ENCODE data around the gene C9orf152.

Gene C9orf152

DNA sequence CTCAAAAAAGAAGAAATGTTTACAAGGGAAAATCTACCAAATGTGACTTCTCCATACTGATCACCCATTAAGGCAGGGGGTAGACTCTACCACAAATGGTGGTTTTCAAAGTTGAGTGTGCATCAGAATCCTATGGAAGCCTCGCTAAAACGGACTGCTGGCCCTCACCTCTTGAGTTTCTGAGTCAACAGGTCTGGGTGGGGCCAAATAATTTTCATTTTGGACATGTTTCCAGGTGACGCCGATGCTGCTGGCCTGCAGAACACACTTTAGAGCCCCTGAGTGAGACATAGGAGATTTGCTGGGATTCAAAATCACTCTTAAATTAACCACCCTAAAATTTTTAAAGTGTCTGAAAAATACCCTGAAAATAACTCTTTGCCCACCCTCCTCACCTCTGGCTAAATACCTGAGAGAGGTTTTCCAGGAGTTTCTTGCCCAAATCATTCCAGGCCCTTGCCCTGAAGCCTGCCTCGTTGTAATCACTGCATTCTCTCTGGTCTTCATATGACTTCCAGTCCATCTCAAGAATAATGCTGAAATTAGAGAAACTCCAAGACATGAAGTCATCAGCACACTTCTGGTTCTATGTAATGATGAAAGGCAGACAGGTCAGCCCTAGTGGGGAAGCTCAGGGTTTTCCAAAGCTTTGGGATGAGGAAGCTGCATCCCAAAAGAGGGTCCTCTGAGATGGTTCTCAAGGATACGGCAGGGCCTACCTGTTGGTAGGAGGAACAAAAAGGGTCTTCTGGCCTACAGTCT, 18.2 kb downstream of the C9orf152 start:
- TF ChIP-seq, protein P1, sequence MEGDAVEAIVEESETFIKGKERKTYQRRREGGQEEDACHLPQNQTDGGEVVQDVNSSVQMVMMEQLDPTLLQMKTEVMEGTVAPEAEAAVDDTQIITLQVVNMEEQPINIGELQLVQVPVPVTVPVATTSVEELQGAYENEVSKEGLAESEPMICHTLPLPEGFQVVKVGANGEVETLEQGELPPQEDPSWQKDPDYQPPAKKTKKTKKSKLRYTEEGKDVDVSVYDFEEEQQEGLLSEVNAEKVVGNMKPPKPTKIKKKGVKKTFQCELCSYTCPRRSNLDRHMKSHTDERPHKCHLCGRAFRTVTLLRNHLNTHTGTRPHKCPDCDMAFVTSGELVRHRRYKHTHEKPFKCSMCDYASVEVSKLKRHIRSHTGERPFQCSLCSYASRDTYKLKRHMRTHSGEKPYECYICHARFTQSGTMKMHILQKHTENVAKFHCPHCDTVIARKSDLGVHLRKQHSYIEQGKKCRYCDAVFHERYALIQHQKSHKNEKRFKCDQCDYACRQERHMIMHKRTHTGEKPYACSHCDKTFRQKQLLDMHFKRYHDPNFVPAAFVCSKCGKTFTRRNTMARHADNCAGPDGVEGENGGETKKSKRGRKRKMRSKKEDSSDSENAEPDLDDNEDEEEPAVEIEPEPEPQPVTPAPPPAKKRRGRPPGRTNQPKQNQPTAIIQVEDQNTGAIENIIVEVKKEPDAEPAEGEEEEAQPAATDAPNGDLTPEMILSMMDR (IDR thresholded peaks at IDR 0.05), result no peak
- Histone ChIP-seq H3K4me3 (ENCODE audit: low read depth, low read length) (no peak overlapping the region), H3K4me1 (no peaks in the 10 kb centered on the region), H3K27ac (no peak overlapping the region), H3K36me3 (ENCODE audit: control insufficient read depth, insufficient read depth, low read length) (no peaks in the 10 kb centered on the region), H3K9ac (no peak overlapping the region), H3K27me3 (ENCODE audit: control insufficient read depth, insufficient read depth, low read length) (no peaks in the 10 kb centered on the region), H3K79me2 (no peaks in the 10 kb centered on the region), H3K4me2 (ENCODE audit: low read length) (no peak overlapping the region), H3K9me3 (ENCODE audit: control insufficient read depth, low read length) (no peaks in the 10 kb centered on the region), H2AFZ (no peak overlapping the region)

DNA sequence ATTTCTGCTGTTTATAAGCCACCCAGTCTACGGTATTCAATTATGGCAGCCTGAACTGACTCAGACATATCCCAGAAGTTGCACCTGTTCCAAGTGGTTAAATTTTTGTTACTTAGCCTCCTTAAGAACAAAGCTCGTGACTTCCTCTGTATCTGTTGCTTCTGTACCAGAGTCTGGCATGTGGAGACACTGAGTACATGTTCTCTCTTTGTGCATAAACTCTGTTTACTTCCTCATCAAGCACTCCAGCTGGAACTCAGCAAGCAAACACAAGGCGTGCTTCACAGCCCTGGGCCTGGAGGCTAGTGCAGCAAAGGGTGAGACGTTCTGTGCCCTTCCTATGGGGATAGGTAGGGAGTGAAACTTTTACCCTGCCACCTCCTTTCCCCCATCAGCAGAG, 19.0 kb downstream of the C9orf152 start:
- Histone ChIP-seq H3K9me3 (ENCODE audit: control insufficient read depth, low read length) (no peaks in the 10 kb centered on the region), H3K9ac (no peak overlapping the region), H3K27ac (no peak overlapping the region), H3K4me1 (no peaks in the 10 kb centered on the region), H3K36me3 (ENCODE audit: control insufficient read depth, insufficient read depth, low read length) (no peaks in the 10 kb centered on the region), H2AFZ (no peak overlapping the region), H3K27me3 (ENCODE audit: control insufficient read depth, insufficient read depth, low read length) (no peaks in the 10 kb centered on the region), H3K79me2 (no peaks in the 10 kb centered on the region), H3K4me2 (ENCODE audit: low read length) (no peak overlapping the region), H3K4me3 (ENCODE audit: low read depth, low read length) (no peak overlapping the region)
- TF ChIP-seq, protein P1 (IDR thresholded peaks at IDR 0.05), result no peak

GRCh38 chr9:110188101-110188500, 19.9 kb downstream of the C9orf152 start:
- Histone ChIP-seq H3K27ac (no peak overlapping the region), H3K36me3 (ENCODE audit: control insufficient read depth, insufficient read depth, low read length) (no peaks in the 10 kb centered on the region), H2AFZ (no peak overlapping the region), H3K27me3 (ENCODE audit: control insufficient read depth, insufficient read depth, low read length) (no peaks in the 10 kb centered on the region), H3K4me1 (no peaks in the 10 kb centered on the region), H3K9ac (no peak overlapping the region), H3K79me2 (no peaks in the 10 kb centered on the region), H3K4me2 (ENCODE audit: low read length) (no peak overlapping the region), H3K9me3 (ENCODE audit: control insufficient read depth, low read length) (no peaks in the 10 kb centered on the region), H3K4me3 (ENCODE audit: low read depth, low read length) (no peak overlapping the region)
- TF ChIP-seq, protein P1 (IDR thresholded peaks at IDR 0.05), result no peak

GRCh38 chr9:110187126-110187525, 20.8 kb downstream of the C9orf152 start:
- Histone ChIP-seq H3K9me3 (ENCODE audit: control insufficient read depth, low read length) (no peaks in the 10 kb centered on the region), H3K27ac (no peak overlapping the region), H3K27me3 (ENCODE audit: control insufficient read depth, insufficient read depth, low read length) (no peaks in the 10 kb centered on the region), H3K79me2 (no peaks in the 10 kb centered on the region), H3K36me3 (ENCODE audit: control insufficient read depth, insufficient read depth, low read length) (no peaks in the 10 kb centered on the region), H3K4me1 (no peaks in the 10 kb centered on the region), H3K4me2 (ENCODE audit: low read length) (no peak overlapping the region), H3K9ac (no peak overlapping the region), H2AFZ (no peak overlapping the region), H3K4me3 (ENCODE audit: low read depth, low read length) (no peak overlapping the region)
- TF ChIP-seq, protein P1 (IDR thresholded peaks at IDR 0.05), result no peak

GRCh38 chr9:110186254-110186653, 21.7 kb downstream of the C9orf152 start:
- Histone ChIP-seq H3K9ac (no peak overlapping the region), H3K79me2 (no peaks in the 10 kb centered on the region), H2AFZ (no peak overlapping the region), H3K27me3 (ENCODE audit: control insufficient read depth, insufficient read depth, low read length) (no peaks in the 10 kb centered on the region), H3K36me3 (ENCODE audit: control insufficient read depth, insufficient read depth, low read length) (no peaks in the 10 kb centered on the region), H3K4me2 (ENCODE audit: low read length) (no peak overlapping the region), H3K4me3 (ENCODE audit: low read depth, low read length) (no peak overlapping the region), H3K4me1 (no peaks in the 10 kb centered on the region), H3K27ac (no peak overlapping the region), H3K9me3 (ENCODE audit: control insufficient read depth, low read length) (no peaks in the 10 kb centered on the region)
- TF ChIP-seq, protein P1 (IDR thresholded peaks at IDR 0.05), result no peak
